H54 (cell line): Measurements from ENCODE around the gene HPCAL1.

Experiments used
- DNase-seq: peaks from one replicate; pipeline ENCODE4 v3.0.0; 2011; ENCODE audit warnings: low spot score, mixed read lengths; ENCODE audit not compliant: insufficient read length
- FAIRE-seq: peaks from 3 replicates; lab custom pipeline; 2011; peaks lifted over from hg19 to GRCh38; lab: Jason Lieb, UNC
- POLR2A ChIP-seq: IDR thresholded peaks from 2 replicates; pipeline ENCODE4 v1.6.1; 2011; ENCODE audit warnings: low read depth, mild to moderate bottlenecking, low read length

Gene HPCAL1

DNA sequence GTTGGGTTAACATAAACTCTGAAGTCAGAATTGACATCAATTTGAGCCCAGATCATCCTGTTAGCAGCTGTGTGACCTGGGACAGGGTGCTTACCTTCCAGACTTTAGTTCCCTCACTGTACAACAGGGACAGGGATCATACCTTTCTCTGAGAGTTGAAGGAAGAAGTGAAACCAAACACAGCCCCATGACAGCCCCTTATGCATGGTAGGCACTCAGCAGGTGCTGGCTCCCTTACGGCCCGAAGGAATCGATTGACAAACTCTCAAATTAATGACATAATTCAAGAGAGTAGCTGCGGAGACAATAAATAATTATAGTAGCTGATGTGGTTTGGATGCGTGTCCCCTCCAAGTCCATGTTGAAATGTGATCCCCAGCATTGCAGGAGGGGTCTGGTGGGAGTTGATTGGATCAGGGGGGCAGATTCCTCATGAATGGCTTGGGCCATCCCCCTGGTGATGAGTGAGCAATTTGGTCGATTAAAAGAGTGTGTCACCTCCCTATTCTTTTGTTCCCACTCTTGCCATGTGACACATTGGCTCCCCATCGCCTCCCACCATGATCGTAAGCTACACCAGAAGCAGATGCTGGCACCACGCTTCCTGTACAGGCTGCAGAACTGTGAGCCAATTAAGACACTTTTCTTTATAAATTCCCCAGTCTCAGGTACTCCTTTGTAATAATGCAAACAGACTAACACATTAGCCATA lies 73.0 kb downstream of the HPCAL1 start:
- FAIRE-seq (no peak), DNase-seq (no peak)
- no peak for TF ChIP-seq POLR2A

- TF ChIP-seq POLR2A: no peak
- FAIRE-seq: no peak
- no peak for DNase-seq
Observed at GRCh38 chr2:10377052-10377746, 74.5 kb downstream of the HPCAL1 start.

GRCh38 chr2:10377747-10378085 lies 75.0 kb downstream of the HPCAL1 start:
- FAIRE-seq: no peak
- DNase-seq: no peak
- TF ChIP-seq POLR2A: no peak

DNA sequence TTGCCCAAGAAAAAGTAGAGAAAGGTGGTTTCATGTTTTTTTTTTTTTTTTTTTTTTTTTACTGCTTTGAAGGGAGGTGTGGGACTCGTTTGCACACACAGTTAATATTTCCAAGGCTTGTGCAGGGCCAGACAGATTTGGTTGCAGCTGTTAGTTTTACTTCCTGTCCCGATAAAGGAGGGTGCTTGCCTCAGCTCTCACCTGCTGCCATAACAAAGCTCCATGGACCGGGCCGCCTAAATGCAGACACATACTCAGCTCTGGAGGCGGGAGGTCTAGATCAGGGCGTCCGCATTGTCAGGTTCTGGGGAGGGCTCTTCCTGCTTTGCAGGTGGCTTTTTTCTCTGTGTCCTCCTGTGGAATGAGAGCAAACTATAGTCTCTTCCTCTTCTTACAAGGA lies 75.5 kb downstream of the HPCAL1 start:
- no peak for FAIRE-seq
- TF ChIP-seq POLR2A: no peak
- no peak for DNase-seq

DNA sequence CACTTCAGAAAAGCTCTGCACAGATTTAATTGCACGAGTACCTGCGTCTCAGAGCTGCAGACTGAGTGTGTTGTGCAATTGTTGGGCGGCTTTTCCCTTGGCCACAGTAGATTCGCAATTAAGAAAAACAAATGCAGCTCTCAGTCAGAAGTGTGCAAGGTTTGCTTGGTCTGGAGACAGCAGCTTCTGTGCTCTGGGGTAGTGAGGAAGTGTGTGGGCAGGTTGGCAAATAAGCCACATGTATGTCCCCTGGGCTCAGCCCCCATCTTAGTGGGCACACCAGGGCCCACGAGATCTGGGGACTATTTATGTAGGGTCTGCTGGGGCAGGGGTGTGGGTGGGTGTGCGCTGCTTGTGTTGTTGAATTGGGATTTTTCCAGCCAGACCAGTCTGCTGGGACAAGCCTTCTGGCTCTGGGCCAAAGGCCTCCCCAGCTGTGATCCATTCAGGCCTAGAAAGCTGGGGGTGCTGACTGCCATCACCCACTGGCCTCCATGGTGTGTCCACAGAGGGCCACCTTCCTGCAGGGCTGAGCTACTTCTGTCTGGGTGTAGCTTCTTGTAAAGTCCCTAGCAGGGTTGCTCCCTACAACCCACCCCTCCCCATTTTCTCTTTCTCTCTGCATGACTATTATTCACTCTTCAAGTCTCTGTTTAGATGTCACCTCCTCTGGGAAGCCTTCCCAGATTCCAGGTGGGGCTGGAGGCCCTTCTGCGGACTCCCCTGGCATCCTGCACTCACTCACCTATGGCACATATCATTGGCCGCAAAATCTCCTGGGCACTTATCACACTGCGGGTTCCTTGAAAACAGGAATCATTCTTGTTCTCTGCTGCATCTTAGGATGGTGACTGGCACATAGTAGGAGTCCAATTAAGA lies 77.6 kb downstream of the HPCAL1 start:
- FAIRE-seq (no peak), DNase-seq (no peak)
- TF ChIP-seq POLR2A: no peak

- FAIRE-seq (no peak), DNase-seq (no peak)
- no peak for TF ChIP-seq POLR2A
Observed at GRCh38 chr2:10381997-10382353, 79.3 kb downstream of the HPCAL1 start.

- no peak for FAIRE-seq
- no peak for DNase-seq
- TF ChIP-seq POLR2A: no peak
Observed at GRCh38 chr2:10382354-10383061, 79.8 kb downstream of the HPCAL1 start.

DNA sequence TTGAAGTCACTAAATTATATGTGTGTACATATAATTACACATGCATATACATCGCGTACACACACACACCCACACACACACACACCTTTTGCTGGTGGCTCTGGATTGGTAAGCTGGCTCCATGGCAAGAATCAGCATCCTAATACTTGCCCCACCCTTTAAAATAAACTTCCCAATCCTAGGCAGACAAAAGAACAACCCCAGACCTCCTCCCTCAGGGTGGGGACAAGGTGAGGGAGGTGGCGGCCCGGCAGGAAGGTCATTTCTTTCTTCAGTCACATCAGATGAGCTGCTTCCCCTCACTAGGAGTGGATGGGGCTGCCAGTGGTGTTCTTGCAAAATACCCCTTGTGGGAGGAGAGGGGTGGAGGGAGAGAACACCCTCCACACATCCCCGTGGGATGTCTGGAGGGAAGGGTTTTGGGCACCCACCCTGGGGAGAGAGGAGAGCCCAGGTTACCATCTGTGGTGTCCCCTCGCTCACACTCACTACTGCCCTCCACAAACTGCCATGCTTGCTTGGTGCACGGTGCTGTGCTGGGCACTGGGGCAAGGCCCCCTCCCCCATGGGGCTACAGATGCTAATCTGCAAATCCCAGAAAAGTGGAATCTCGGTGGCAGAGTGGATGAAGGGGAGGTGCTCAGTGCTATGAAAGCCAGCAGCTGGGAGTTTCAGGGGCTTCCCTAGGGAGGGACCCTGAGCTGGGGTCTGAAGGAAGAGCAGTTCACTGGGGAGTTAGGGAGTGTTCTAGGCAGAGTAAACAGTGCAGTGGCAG lies 81.4 kb downstream of the HPCAL1 start:
- FAIRE-seq: no peak
- DNase-seq: no peak
- TF ChIP-seq POLR2A: no peak

GRCh38 chr2:10385501-10385900 lies 82.8 kb downstream of the HPCAL1 start:
- no peak for FAIRE-seq
- no peak for TF ChIP-seq POLR2A
- no peak for DNase-seq

DNA sequence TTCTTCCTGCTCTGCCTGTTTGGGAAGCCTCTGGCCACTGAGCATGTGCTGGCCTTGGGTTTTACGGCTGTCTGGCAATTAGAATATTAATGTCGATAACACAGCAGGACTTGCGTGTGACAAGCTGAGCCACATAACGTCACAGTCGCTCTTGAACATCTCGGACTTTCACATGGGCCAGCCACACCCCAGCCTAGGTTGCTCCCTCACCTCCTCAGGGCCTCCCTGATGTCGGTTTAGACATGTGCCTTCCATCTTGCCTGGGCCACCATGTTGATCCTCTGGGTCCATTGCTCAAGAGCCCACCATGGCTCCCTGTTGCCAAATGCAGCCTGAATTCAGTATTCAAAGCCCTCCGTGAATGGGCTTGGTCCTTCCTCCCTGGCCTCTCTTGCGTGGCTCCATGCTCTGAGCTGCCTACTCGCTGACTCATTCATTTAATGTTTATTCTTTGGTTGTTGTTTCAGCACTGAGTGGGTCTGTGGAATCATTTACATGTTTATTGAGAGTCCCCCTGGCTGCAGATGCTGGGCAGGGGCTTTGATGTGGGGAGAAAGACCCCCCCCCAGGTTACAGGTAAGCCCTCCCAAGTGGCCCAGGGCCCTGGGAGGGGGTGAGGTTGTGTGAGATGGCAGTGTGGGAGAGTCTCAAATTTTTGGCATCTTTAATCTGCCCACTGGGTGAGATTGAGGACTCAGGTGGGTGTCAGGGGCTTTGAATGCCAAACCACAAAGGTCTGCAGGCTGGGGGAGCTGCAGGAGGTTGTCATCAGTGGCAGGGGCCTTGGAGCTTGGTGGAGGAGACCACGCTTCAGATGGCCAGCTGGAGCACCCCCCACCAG lies 83.4 kb downstream of the HPCAL1 start:
- FAIRE-seq (no peak), DNase-seq (peak; percentile 67)
- TF ChIP-seq POLR2A: no peak

DNA sequence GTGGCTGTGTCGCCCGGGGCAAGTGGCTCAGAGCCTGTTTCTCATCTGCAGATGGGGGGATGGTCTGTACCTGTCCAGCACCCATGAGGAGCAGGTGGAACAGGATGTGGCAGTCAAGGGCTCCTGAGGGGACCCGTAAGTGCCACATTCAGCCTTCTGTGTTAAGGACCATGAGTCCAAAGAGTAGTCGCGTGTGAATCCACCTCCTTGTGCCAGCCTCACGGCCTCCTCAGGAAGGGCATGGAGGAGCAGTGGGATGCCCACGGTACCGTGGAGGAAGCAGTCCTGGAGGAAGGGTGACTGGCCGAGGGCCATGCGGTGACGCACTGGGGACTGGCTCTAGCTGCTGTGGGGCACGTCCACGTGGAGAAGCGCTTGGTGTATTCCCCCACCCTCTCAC lies 84.3 kb downstream of the HPCAL1 start:
- no peak for TF ChIP-seq POLR2A
- DNase-seq: no peak
- FAIRE-seq: no peak

GRCh38 chr2:10388954-10389560 lies 86.4 kb downstream of the HPCAL1 start:
- no peak for DNase-seq
- no peak for TF ChIP-seq POLR2A
- FAIRE-seq: no peak
